ENCODE results near the gene TMEM89.

Gene TMEM89

GRCh38 chr3:48581621-48582481 is 39.7 kb downstream of the TMEM89 start (continued):
- TF ChIP-seq ZNF670 (tag by site-specific recombination; IDR thresholded peaks at IDR 0.05; ENCODE audit: low read depth) (no peak), ZNF548 (tag by site-specific recombination; IDR thresholded peaks at IDR 0.05) (no peak)

GRCh38 chr3:48576647-48577046 is 44.9 kb downstream of the TMEM89 start:
- H3K4me3 ChIP-seq (ENCODE audit: low read depth, low read length), result no peak overlapping the region
- no peak overlapping the region for H3K27ac ChIP-seq (ENCODE audit: extremely low read depth, low read depth, low read length)
- H3K36me3 ChIP-seq (ENCODE audit: control insufficient read depth in 2 of 2, insufficient read depth in 1 of 2, low read length in 2 of 2), result peaks cover 0 to 11% of the 10 kb centered on the region in 2 experiments; a peak in 1 of 3 replicates
- CTCF ChIA-PET, result no interaction called here
- no peak for TF ChIP-seq ZNF146 (tag by site-specific recombination; IDR thresholded peaks at IDR 0.05)
- TF ChIP-seq ZFP69B (tag by site-specific recombination; IDR thresholded peaks at IDR 0.05), result no peak
- TF ChIP-seq ZNF560 (tag by site-specific recombination; IDR thresholded peaks at IDR 0.05; ENCODE audit: borderline replicate concordance), result no peak
- no peak for TF ChIP-seq ZNF544 (tag by site-specific recombination; IDR thresholded peaks at IDR 0.05)
- no peak for TF ChIP-seq ZBTB20 (tag by site-specific recombination; IDR thresholded peaks at IDR 0.05)
- no peak for TF ChIP-seq BCL11A (tag by site-specific recombination; IDR thresholded peaks at IDR 0.05; ENCODE audit: low read depth)
- no peak for TF ChIP-seq HOXA7 (CRISPR knock-in tag; IDR thresholded peaks at IDR 0.05; ENCODE audit: borderline replicate concordance)
- no peak for TF ChIP-seq AEBP2 (tag by site-specific recombination; IDR thresholded peaks at IDR 0.05; ENCODE audit: borderline replicate concordance)
- TF ChIP-seq ZNF514 (tag by site-specific recombination; IDR thresholded peaks at IDR 0.05), result no peak
- no peak for TF ChIP-seq ZNF391 (tag by site-specific recombination; IDR thresholded peaks at IDR 0.05; ENCODE audit: borderline replicate concordance, low read depth)
- TF ChIP-seq BCL11B (tag by site-specific recombination; IDR thresholded peaks at IDR 0.05; ENCODE audit: low read depth), result no peak
- no peaks in the 10 kb centered on the region for H3K9me3 ChIP-seq (ENCODE audit: control insufficient read depth, insufficient read depth, low read depth, low read length)
- POLR2A ChIA-PET, result no interaction called here
- H3K4me1 ChIP-seq (ENCODE audit: control insufficient read depth, insufficient read depth, low read length), result no peaks in the 10 kb centered on the region

GRCh38 chr3:48575366-48575765 is 46.2 kb downstream of the TMEM89 start:
- no peak overlapping the region for H3K27ac ChIP-seq (ENCODE audit: extremely low read depth, low read depth, low read length)
- no peaks in the 10 kb centered on the region for H3K4me1 ChIP-seq (ENCODE audit: control insufficient read depth, insufficient read depth, low read length)
- peaks cover 0 to 11% of the 10 kb centered on the region in 2 experiments; a peak in 1 of 3 replicates for H3K36me3 ChIP-seq (ENCODE audit: control insufficient read depth in 2 of 2, insufficient read depth in 1 of 2, low read length in 2 of 2)
- H3K4me3 ChIP-seq (ENCODE audit: low read depth, low read length), result no peak overlapping the region
- CTCF ChIA-PET, result no interaction called here
- POLR2A ChIA-PET, result no interaction called here
- H3K9me3 ChIP-seq (ENCODE audit: control insufficient read depth, insufficient read depth, low read depth, low read length), result no peaks in the 10 kb centered on the region
- no peak for TF ChIP-seq GLIS1 (tag by site-specific recombination; IDR thresholded peaks at IDR 0.05)
- no peak for TF ChIP-seq ZNF610 (tag by site-specific recombination; IDR thresholded peaks at IDR 0.05; ENCODE audit: borderline replicate concordance)
- TF ChIP-seq HOXD13 (CRISPR knock-in tag; IDR thresholded peaks at IDR 0.05; ENCODE audit: borderline replicate concordance), result no peak
- TF ChIP-seq ZBTB48 (tag by site-specific recombination; IDR thresholded peaks at IDR 0.05), result no peak
- no peak for TF ChIP-seq ZNF707 (tag by site-specific recombination; IDR thresholded peaks at IDR 0.05)
- no peak for TF ChIP-seq PRDM4 (tag by site-specific recombination; IDR thresholded peaks at IDR 0.05)
- TF ChIP-seq ZNF629 (tag by site-specific recombination; IDR thresholded peaks at IDR 0.05), result no peak
- TF ChIP-seq ZNF513 (tag by site-specific recombination; IDR thresholded peaks at IDR 0.05), result no peak
- TF ChIP-seq ZSCAN30 (tag by site-specific recombination; IDR thresholded peaks at IDR 0.05), result no peak
- TF ChIP-seq PATZ1 (tag by site-specific recombination; IDR thresholded peaks at IDR 0.05), result no peak
- no peak for TF ChIP-seq ZXDB (tag by site-specific recombination; IDR thresholded peaks at IDR 0.05)
- TF ChIP-seq ZNF354C (tag by site-specific recombination; IDR thresholded peaks at IDR 0.05; ENCODE audit: borderline replicate concordance, low read depth), result no peak

All from HEK293 (cell line).